Hematopoietic multipotent progenitor cell treated with erythropoietin and hydrocortisone succinate and interleukin-3 and kit ligand, for 8 days (in vitro differentiated cells): Measurements from ENCODE around the gene MCM5.
A peak's percentile ranks its signal among the peaks of the same experiment; 100 is the strongest.

Experiments
- DNase-seq: peaks from one replicate; pipeline ENCODE4 v3.0.0-alpha.2; 2015

Gene MCM5

GRCh38 chr22:35404176-35404575 lies 4.2 kb downstream of the MCM5 start:
- DNase-seq: no peak

GRCh38 chr22:35406443-35406842 lies 6.5 kb downstream of the MCM5 start:
- no peak for DNase-seq

- DNase-seq: no peak
Measured at GRCh38 chr22:35407362-35407761, 7.4 kb downstream of the MCM5 start.

GRCh38 chr22:35409783-35410662 lies 10.1 kb downstream of the MCM5 start:
- DNase-seq: peak; percentile 19

- DNase-seq: no peak
Measured at GRCh38 chr22:35410663-35411034, 10.7 kb downstream of the MCM5 start.

- DNase-seq: no peak
Measured at GRCh38 chr22:35411102-35411501, 11.2 kb downstream of the MCM5 start.

- DNase-seq: no peak
Measured at GRCh38 chr22:35413624-35414023, 13.7 kb downstream of the MCM5 start.

GRCh38 chr22:35417606-35418005 lies 17.7 kb downstream of the MCM5 start:
- DNase-seq: no peak

GRCh38 chr22:35418088-35418487 lies 18.1 kb downstream of the MCM5 start:
- no peak for DNase-seq

- no peak for DNase-seq
Measured at GRCh38 chr22:35418731-35419130, 18.8 kb downstream of the MCM5 start.

- DNase-seq: no peak
Measured at GRCh38 chr22:35419756-35420155, 19.8 kb downstream of the MCM5 start.

- no peak for DNase-seq
Measured at GRCh38 chr22:35421121-35421520, 21.2 kb downstream of the MCM5 start.

- DNase-seq: no peak
Measured at GRCh38 chr22:35422145-35422544, 22.2 kb downstream of the MCM5 start.

GRCh38 chr22:35422936-35423335 lies 23.0 kb downstream of the MCM5 start:
- DNase-seq: no peak

- no peak for DNase-seq
Measured at GRCh38 chr22:35424081-35424480, 24.1 kb downstream of the MCM5 start.

- no peak for DNase-seq
Measured at GRCh38 chr22:35424761-35425160, 24.8 kb downstream of the MCM5 start.

- no peak for DNase-seq
Measured at GRCh38 chr22:35425546-35425945, 25.6 kb downstream of the MCM5 start.

GRCh38 chr22:35425971-35426800 lies 26.2 kb downstream of the MCM5 start:
- DNase-seq: no peak

- no peak for DNase-seq
Measured at GRCh38 chr22:35426801-35427140, 26.8 kb downstream of the MCM5 start.

- peak; percentile 46 for DNase-seq
Measured at GRCh38 chr22:35430897-35431322, 31.0 kb downstream of the MCM5 start.

- DNase-seq: no peak
Measured at GRCh38 chr22:35431483-35432227, 31.7 kb downstream of the MCM5 start.

- DNase-seq: no peak
Measured at GRCh38 chr22:35432228-35432905, 32.4 kb downstream of the MCM5 start.
